SIG-M5 treated with dmso at 0.1 percent for 504 hours (cell line): ENCODE results near the gene RAI2.
A peak's percentile ranks its signal among the peaks of the same experiment; 100 is the strongest.

ENCODE experiments used
- DNase-seq: peaks from one replicate; lab custom pipeline; 2025; ENCODE audit not compliant: unreplicated experiment; lab: John Stamatoyannopoulos, UW

RAI2 gene

DNA sequence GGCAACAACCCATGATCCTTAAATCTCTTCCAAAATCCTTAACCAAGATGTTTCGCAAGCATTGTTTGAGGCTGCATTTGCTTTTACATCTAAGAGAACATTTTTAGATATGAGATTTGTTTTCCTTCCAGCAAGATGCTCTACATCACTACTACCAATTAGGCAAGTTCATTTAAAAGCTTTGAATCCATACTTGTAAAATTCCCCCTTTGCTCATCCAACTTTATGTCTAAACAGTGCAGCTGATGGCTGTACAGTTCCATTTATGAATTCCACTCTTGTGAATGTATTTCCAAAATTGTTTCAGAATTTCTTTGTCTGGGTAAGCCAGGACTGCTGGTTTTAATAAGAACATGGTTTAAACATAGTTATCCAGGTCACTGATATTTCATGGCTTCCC is 31.5 kb downstream of the RAI2 start:
- DNase-seq: no peak

GRCh38 chrX:17828171-17828570 is 32.9 kb downstream of the RAI2 start:
- no peak for DNase-seq

GRCh38 chrX:17826609-17827496 is 34.2 kb downstream of the RAI2 start:
- no peak for DNase-seq

DNA sequence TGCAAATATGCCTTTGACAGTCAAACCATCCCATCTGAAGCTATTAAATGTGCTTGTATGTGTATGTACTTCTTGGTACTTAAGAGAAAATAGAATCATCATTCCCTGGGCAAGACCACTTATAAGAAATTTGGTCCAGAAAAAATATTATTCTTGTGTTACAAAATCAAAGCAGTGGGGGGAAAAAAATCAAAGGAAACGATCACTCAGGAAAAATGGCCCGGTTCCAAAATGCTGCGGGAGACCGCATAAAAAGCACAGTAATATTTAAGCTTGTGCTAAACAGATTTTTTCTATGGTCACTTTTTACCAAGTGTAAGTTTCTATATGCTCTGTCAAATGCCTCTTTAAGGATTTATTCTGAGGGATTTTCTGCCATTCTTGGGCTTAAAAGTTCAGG is 36.1 kb downstream of the RAI2 start:
- no peak for DNase-seq

DNA sequence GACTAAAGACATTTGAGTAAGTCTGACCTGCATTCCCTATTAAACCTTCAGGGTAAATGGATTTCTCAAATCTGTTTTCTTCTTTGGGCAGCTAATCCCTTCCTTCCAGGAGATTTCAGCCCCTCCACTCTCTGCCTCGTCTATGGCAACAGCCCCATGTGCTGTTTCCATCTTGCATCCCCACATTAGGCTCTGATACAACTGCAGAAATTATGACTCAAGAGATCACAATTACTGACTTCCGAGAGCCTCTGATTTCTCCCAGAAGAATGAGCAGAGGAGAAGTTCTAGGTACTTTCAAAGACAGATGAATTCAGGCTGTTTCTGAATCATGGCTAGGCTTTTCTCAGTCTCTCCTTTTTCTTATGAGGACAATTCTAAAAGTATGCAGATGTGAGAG is 38.7 kb downstream of the RAI2 start:
- no peak for DNase-seq

GRCh38 chrX:17820100-17820499 is 41.0 kb downstream of the RAI2 start:
- no peak for DNase-seq

DNA sequence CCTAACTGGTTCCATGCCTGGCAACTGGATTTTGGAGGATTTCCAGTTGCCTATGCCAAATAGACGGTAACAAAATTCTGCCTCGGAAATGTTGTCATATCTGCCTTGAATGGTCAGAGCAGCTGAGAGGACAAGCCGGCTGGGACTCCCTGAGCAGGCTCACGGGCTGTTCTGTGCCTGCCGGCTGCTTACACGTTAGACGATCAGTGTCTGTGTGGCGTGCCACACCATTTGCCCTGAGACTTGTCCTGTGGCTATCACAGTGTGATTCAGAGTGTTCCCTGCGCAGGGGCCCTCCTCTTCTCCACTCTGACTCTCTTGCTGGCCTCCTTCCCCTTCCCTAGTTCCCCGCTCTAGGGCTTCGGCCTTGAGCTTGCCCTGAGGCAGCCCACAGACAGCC is 42.4 kb downstream of the RAI2 start:
- no peak for DNase-seq

DNA sequence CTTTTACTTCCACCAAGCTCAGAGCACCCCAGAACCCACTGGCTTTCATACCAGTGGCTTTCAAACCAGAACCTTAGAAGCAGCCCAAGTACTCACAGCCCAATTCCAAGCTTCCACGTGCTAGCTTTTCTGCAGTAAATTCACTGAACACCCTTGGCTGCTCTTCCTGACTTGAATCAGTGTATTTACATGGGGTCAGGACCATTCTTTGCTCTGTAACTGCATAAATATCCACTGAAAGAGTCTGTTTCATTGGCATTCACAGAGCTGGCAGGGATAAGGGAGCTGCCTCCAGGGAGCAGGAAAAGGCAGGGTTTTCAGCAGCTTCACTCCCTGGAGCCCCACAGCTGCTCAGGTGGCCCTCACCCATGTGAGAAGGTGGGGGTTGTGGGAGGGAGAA is 43.8 kb downstream of the RAI2 start:
- DNase-seq: no peak

DNA sequence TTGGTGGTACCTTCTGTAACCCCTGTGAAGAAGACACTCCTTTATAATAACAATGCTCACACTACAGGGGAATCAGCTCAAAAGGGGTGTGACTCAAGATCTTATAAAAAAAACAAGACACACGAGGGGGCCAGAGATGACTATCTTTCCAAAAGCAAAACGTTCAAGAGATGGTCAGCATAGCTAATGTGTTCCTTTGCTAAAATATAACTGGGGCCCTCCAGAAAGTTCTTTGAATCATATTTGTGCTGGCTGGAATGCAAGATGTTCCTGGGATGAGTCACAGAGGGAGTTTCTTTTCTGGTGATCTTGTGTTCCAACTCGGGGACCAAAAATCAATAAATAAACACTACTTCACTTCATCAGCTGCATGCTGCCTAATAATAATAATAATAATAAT is 46.5 kb downstream of the RAI2 start:
- DNase-seq: no peak

- no peak for DNase-seq
Observed at GRCh38 chrX:17814059-17814458, 47.0 kb downstream of the RAI2 start.

DNA sequence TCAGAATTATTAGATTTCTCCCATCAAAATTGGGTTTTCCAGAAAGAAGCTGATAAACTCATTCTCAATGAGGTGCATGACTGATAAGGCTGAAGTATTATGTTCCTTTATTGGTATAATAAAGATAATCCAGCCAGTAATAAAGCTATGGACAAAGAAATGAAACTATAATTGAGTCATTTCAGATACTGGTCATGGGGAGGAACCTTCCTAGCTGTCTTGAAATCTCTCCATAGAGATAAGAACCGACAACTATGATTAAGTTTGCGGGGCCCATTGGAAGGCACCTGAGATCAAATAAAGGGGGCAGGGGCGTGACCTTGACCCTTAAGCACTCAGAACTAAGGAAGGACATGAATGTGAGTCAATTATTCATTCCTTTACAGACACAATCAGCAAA is 47.8 kb downstream of the RAI2 start:
- no peak for DNase-seq

- no peak for DNase-seq
Observed at GRCh38 chrX:17812763-17813162, 48.3 kb downstream of the RAI2 start.

GRCh38 chrX:17809984-17810383 is 51.1 kb downstream of the RAI2 start:
- no peak for DNase-seq

DNA sequence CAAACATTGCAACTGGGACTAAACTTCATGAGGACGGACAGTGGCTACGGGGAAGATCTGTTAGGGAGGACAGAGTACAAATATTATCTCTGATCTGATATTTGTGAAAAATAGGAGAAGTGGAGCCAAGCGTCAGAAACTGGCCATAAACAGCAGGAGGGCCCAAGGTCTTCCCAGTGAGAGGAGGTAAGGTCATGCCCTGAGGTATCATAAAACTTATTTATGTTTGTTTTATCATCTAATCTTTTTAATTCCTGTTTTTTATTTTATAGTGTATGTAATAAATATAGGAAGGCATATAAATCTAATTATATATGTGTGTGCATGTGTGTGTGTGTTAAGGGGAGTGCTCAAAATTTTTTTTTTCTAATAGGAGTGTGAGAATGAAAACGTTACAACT is 51.8 kb downstream of the RAI2 start:
- no peak for DNase-seq

GRCh38 chrX:17805120-17805519 is 56.0 kb downstream of the RAI2 start:
- DNase-seq: no peak

DNA sequence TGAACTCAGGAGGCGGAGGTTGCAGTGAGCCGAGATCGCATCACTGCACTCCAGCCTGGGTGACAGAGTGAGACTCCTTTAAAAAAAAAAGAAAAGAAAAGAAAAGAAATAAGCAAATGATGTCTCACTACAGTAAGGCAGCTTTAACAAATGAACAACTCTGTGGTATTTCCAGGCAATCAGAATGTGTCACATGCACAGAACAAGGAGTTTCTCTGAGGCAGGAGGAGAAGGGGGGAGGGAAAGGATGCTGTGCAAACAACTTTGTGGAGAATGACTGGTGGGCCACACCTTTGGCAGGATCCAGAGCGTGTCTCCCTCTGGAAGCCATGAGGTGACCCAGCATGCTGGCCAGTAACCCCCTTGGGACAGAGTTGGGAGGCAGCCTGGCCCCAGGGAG is 57.6 kb downstream of the RAI2 start:
- no peak for DNase-seq

DNA sequence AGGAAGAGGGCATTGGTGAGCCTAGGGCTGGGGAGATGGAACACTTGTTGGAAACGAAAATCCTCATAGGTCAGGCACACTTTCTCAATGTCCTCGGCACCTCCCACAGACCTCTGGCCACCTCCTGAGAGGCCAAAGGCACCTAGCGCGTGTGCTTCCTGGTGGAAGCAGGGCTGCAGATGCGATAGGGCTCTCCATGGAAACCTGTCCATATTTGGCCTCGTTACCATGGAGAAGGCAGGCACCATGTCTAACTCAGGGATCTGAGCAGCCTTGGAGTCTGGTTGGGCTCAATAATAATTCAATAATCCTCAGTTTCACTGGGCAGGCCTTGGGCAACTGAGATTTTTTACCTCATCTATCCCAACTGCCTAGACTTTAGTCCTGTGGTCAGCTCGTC is 58.3 kb downstream of the RAI2 start:
- DNase-seq: no peak

- no peak for DNase-seq
Observed at GRCh38 chrX:17801431-17801830, 59.7 kb downstream of the RAI2 start.

GRCh38 chrX:17798921-17799320 is 62.2 kb downstream of the RAI2 start:
- no peak for DNase-seq

DNA sequence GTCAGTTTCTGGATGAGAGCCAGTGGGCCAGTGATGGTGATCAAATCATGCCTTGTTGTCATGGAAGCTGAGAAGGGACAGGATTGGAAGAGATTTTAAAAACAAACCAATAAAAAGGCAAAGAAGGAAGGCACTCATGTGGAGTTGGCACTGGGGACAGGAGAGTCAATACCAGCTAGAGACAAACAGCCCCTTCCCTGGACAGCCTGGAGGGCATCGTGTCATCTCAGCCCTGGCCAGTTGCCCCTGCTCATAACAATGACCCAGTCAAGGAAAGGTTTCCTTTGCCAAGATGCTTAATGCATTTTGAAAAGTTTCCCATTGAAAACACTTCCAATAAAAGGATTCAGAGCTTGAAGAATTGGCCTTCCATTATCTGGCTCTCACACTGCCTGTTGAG is 68.3 kb downstream of the RAI2 start:
- DNase-seq: no peak

- no peak for DNase-seq
Observed at GRCh38 chrX:17788956-17789562, 72.0 kb downstream of the RAI2 start.

GRCh38 chrX:17788439-17788838 is 72.7 kb downstream of the RAI2 start:
- DNase-seq: peak; percentile 9

- DNase-seq: no peak
Observed at GRCh38 chrX:17787557-17787956, 73.5 kb downstream of the RAI2 start.
